Measurements from ENCODE around the gene ENDOV.
"Not testable (repeated sequence)": the region's sequence is repeated elsewhere in the genome, so short reads cannot be mapped to it uniquely, and the experiment has no call there.

Gene ENDOV

DNA sequence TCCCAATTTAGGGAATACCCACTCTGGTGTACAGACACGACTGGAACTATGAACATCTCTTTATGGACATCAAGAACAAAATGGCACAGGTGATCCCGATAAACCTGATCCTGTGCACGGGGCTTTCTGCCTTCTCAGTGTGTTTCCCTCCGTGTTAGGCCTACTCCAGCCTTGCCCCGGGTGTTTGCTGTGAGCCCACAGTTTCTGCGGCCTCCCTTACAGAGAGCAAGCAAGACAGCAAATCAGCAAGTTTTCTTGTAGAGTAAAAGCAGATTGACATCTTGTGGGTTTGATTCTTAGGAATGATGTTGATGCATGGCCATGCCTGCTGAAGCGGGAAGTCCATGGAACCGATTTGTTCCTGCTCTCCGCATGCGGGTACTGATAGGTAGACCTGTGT is 26.4 kb upstream of the ENDOV start:
- no peak for DNase-seq (ENCODE audit: low read depth, low spot score)

DNA sequence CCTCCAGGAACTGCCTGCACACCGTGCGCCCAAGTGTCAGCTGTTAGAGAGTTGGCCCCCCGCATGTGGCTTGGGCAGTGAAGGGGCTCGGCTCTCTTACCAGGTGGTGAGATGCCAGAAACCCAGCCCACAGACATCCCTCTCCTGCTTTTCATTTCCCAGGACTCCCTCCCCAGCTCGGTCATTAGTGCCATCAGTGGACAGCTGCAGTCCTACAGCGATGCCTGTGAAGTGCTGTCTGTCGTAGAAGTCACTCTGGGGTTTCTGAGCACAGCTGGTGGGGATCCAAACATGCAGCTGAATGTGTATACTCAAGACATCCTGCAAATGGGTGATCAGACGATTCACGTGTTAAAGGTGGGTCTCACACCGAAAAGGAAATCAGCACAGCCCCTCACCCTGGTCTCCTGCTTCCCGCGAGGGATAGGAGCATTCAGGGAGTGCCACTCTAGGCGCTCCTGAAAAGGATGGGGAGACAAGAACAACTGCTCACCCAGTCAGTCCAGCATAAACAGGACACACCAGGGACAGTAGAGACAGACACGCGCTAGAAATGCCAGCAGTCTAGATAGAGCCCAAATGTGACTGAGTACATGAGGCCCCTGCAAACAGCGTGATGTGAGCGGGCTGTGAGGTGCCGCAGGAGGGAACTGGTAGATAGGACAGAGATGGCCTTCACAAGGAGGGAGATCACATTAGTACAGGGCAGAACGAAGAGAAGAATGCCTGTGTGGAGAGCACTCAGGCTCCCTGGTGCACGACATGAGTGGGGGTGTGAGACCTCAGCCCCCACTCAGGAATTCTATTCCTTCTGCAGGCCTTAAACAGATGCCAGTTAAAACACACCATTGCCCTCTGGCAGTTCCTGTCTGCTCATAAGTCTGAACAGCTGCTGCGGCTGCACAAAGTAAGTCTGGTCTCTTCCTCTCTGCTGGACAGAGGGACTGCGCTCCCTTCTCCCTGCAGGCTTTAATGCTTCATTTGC is 25.7 kb upstream of the ENDOV start:
- DNase-seq (ENCODE audit: low read depth, low spot score), result no peak

DNA sequence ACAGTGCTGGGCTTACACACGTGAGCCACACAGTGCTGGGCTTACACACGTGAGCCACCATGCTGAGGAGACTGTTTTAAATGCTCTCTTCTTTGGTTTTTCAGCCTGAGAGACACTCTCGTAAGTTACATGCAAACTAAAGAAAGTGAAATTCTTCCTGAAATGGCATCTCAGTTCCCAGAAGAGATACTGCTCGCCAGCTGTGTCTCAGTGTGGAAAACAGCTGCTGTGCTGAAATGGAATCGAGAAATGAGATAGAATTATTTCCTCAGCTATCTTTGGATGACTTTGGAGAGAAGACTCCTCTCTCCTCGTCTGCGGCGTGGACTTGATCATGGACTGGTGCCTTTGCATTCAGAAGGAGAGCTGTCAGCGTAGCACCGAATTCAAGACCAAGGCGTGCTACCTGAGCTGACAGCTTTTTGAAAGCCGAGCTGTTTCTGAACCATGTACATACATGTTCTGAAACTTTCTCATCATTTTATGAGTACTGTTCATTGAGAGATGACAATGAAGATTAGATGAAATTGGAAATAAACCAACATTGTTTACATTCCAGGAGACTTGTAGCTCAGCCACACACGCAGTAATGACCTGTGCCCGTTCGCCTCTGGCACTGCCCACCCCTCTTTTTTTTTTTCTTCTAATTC is 21.6 kb upstream of the ENDOV start:
- no peak for DNase-seq (ENCODE audit: low read depth, low spot score)

DNA sequence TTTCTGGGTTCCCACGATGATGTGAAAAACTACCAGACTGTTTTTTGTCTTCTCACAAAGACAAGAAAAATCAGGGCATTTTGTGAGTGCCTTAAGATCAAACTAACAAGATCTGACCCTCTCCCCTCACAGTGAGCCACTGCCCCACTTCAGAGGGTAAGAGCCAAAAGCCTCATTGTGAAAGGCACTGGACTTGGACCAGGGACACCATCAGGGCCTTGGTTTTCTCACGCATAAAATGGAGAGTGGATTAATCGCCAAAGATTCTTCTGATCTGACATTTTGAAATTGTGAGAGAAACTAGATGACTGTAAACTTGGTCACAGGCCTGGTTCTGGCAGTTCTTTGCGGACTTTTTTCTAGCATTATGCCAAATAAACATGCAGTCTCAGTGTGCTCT is 21.0 kb upstream of the ENDOV start:
- DNase-seq (ENCODE audit: low read depth, low spot score), result no peak

DNA sequence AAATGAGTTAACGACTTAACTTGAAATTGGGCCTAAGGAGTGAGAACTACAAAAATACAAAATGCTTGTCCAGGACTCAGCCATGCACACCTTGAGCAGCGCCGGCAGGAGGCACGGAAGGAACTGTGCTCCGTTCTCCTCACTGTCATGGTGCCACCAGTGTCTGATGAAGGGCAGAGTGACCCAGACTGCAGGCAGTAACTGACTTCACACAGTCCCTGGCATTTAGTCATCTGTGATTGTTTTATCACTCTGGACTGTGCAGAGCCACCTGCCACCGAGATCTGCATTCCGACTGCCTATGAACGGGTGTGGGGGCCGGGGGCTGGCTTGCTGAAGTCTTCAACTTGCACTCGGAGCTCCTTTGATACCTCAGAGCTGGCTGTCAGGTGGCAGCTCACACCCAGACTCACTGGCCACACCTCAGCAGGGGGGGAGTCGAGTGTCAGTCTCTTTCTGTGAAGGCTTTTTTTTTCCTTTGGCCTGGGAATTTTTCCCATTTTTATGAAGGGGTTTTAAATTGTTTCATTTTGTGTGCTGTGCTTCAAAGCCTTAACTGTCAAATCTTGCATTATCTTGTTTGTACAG is 20.2 kb upstream of the ENDOV start:
- DNase-seq (ENCODE audit: low read depth, low spot score), result no peak

DNA sequence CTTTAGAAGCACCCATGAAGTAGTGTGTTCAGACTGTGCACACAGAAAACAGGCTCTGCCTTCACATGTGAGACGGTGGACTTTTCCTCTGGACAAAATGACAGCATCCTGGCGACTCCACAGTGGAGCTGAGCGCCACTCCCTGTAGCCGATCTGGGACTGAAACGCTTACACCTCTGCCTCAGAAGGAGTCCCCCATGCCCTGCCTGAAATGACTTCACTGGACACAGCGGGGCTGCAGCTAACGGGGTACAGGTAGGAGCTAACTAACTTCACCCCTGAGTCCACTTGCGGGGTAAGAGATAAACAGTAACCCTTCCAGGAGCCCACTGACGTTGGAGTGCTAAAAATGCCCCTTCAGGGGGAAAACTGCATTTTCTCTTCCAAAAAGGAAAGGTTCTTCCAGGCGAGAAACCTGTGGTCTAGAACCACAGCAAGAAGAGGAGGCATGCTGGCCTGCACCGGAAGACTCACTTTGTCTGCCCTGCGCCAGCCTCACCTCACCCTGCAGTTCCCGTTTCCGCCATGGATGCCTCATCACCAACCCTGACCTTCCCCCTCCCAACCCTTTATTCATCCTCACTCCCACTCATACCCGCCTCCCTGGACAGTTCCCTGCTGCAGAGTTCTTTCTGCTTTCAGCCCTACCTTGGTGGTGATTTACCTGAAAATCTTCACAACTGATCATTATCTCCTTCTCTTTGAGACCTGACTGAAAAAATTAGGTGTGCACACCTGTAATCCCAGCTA is 19.4 kb upstream of the ENDOV start:
- no peak for DNase-seq (ENCODE audit: low read depth, low spot score)

DNA sequence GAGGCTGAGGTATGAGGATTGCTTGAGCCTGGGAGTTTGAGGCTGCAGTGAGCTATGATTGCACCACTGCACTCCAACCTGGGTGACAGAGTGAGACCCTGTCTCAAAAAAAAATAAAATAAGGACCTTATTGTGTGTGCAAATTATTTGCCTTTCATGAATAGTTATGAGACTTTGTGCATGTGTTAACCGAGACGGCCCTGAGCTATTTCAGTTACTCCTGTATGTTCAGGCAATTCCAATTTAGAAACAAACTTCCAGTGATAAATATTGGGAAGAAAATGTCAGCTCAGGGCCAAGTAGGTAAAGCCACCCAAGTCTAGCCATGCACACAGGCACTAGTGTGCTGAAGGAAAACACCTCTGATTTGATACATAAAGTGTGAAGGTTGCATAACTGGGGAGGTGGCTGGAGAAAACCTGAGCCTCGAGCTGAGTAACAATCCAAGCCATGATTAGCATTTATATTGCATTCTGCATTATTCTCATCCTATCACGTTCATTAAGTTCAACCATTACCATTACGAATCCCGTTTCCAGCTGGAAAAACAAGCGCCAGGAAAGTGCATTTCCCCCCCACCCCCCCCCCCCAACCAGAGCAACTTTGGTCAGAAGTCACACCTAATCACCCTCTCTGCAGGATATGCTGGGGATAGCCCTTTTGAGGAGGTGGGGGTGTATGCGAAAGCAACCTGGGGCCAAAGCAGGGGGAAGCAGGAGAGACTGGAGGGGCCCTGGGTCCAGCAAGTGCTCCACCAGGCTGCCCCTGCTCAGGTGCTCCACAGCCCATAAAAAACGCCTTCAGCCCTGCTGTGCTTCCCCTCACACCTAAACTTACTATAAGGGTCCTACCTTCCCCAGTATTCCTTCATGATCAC is 18.6 kb upstream of the ENDOV start:
- DNase-seq (ENCODE audit: low read depth, low spot score), result no peak

DNA sequence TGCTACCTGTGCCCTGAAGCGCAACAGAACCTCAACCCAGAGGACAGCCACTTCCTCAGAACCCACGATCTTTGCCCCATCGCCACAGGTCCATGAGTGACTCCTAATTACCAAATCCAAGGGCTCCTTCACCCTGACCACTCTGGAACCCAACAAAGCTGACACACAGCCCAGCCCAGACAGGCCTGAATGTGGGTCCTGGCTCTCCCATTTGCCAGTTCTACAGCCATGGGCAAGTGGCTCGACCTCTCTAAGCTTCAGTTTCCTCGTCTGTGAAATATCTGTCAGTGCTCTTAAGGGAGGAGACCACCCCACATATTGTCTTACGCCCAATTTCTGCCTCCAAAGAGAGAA is 18.0 kb upstream of the ENDOV start:
- DNase-seq (ENCODE audit: low read depth, low spot score), result no peak

DNA sequence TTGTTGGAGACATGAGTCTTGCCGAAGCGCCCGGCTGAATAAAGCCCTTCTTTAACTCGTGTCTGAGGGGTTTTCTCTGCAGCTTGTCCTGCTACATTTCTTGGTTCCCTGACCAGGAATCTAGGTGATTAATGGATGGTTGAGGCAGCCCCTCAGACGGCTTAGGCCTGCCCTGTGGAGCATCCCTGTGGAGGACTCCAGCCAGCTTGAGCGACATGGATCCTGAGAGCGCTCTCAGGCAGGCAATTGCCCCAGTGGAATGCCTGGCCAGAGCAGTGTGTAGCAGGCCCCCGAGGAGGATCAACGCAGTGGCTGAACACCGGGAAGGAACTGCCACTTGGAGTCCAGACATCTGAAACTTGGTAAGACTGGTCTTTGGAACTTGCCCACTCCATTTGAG is 17.3 kb upstream of the ENDOV start:
- DNase-seq (ENCODE audit: low read depth, low spot score), result no peak

DNA sequence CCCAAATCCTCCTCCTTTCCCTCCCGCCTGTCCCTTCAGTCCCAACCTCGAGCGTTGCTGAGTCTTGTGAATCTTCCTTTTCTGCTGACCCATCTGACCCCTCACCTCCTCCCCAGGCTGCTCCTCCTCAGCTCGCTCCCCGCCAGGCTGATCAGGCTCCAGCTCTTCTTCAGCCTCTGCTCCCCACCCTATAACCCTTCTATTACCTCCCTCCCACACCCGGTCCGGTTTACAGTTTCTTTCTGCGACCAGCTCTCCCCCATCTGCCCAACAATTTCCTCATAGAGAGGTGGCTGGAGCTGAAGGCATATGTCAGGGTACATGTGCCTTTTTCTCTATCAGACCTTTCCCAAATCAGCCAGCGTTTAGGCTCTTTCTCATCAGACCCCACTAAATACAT is 13.9 kb upstream of the ENDOV start:
- DNase-seq (ENCODE audit: low read depth, low spot score), result not testable (repeated sequence)

DNA sequence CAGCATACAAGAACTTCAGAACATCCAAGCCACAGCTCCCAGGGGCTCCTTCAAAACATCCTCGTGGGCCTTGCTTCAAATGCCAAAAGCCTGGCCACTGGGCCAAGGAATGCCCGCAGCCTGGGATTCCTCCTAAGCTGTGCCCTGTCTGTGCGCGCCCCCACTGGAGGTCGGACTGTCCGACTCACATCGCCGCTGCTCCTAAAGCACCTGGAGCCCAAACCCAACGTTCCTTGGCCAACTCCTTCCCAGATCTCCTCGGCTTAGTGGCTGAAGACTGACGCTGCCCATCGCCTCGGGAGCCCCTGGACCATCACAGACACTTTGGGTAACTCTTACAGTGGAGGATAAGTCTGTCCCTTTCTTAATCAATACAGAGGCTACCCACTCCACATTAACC is 12.9 kb upstream of the ENDOV start:
- not testable (repeated sequence) for DNase-seq (ENCODE audit: low read depth, low spot score)

DNA sequence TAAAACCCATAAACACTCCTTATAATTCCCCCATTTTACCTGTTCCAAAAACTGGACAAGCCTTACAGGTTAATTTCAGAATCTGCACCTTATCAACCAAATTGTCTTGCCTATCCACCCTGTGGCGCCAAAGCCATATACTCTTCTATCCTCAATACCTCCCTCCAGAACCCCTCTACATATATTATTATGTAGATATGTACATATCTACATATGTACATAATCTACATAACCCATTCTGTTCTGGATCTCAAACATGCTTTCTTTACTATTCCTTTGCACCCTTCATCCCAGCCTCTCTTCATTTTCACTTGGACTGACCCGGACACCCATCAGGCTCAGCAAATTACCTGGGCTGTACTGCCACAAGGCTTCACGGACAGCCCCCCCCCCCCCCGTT is 12.0 kb upstream of the ENDOV start:
- no peak for DNase-seq (ENCODE audit: low read depth, low spot score)

DNA sequence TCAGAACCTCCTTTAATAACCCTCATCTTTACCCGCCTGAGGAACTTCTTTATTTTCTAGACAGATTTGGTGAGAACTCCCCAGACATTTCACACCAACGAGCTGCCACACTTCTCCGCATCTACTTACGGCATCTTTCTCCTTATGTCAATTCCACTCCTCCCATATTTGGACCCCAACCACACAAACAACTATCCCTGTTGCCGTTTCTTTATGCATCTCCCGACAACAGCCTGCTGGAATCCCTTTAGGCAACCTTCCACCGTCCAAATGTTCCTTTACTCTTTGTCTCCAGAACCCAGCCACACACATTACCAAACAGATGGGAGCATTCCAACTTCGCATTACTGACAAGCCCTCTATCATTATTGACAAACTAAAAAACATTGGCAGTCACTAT is 8.8 kb upstream of the ENDOV start:
- DNase-seq (ENCODE audit: low read depth, low spot score), result no peak

DNA sequence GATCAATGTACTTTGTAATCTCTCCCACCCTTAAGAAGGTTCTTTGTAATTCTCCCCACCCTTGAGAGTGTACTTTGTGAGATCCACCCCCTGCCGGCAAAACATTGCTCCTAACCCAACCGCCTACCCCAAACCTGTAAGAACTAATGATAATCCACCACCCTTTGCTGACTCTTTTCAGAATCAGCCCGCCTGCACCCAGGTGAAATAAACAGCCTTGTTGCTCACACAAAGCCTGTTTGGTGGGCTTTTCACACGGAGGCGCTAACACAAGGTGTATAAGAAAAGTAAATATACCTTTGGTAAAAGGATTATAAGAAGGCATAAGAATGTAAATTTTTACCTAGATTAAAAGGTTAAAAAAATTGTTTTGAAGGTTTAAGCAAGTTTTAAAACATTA is 7.0 kb upstream of the ENDOV start:
- DNase-seq (ENCODE audit: low read depth, low spot score), result not testable (repeated sequence)

DNA sequence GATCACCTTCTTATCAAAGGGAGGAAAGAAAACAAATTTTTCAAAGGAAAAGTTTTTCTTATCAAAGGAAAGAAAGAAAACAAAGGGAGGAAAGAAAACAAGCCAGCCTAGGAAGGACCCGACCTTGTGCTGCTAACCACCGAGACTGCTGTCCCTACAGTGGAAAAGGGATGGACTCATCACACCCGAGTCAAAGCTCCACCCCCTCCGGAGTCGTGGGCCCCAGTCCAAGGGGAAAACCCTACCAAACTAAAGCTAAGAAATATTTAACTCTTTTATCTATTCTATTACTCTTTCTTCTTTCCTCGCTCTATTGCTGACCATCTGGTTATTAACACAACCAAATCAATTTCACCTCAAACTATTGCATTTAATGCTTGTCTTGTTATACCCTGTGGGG is 6.1 kb upstream of the ENDOV start:
- DNase-seq (ENCODE audit: low read depth, low spot score), result no peak

DNA sequence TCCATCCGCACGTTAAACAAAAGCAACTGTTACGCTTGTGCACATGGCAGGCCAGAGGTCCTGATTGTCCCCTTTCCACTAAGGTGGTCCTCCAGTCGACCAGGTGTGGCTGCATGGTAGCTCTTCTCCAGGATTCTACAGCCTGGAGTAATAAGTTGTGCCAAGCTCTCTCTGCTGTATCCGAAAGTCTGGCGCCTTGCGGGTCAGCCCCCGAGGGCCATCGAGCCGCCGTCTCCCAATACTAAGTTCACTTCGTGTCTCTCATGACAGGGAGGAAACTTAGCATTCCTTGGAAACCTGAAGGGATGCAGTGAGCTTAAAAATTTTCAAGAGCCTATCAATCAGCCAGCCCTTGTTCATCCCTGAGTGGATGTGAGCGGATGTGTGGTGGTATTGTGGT is 5.3 kb upstream of the ENDOV start:
- no peak for DNase-seq (ENCODE audit: low read depth, low spot score)

DNA sequence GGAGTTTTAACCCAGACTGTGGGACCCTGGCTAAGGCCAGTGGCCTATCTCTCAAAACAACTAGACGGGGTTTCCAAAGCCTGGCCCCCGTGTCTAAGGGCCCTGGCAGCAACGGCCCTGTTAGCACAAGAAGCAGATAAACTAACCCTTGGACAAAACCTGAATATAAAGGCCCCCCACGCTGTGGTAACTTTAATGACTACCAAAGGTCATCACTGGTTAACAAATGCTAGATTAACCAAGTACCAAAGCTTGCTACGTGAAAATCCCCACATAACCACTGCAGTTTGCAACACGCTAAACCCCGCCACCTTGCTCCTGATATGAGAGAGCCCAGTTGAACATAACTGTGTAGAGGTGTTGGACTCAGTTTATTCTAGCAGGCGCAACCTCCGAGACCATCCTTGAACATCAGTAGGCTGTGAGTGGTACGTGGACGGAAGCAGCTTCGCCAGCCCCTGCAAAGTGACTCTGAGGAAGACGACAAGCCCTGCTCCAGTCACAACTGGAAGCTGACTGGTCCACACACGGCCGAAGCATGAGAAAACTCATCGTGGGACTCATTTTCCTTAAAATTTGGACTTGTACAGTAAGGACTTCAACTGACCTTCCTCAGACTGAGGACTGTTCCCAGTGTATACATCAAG is 4.4 kb upstream of the ENDOV start:
- not testable (repeated sequence) for DNase-seq (ENCODE audit: low read depth, low spot score)

DNA sequence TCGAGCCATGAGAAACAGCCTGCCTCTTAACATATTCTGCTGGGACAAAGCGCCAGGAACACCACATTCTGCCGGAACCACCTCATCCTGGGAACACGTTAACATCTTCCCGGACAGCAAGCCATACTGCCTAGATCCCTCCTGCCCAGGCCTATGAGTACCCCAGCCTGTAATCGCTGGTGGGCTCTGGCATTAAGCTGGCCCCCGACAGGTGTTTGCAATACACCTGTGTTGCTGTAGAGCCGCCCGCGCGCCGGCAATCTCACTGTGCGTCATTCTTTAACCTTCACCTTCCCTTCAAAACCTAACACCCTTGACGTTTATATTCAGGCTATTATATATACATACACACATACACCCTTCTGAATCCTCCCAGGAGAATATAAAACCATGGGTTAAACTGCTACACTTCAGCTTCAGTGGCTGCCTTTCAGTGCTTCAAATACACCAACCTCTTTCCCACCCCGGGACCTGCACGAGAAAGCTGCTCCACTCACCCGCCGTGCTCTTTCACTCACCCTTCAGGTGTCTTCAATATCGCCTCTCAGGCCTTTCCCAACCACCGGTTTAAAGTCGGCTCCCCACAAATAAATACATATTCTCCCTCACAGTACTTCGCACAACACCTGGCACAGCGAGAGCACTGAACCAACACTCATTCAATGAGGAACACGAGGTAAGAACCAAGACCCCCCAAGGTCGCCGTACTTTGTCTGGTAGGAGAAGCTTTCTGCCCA is 1.0 kb upstream of the ENDOV start:
- DNase-seq (ENCODE audit: low read depth, low spot score), result no peak

DNA sequence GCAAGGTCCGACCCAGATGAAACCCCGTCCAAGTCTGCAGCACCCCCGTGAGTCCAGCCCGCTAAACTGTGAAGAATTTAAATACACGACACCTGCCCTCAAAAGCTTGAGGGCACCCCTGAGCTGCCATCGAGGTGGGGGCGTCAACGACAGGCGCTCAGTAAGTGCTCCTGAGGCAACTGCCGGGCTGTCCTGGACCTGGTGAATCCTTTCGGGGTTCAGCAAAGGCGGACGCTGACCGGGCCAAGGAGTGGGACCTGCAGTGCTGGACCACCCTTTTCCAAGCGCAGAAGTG is 512 bp upstream of the ENDOV start:
- no peak for DNase-seq (ENCODE audit: low read depth, low spot score)

DNA sequence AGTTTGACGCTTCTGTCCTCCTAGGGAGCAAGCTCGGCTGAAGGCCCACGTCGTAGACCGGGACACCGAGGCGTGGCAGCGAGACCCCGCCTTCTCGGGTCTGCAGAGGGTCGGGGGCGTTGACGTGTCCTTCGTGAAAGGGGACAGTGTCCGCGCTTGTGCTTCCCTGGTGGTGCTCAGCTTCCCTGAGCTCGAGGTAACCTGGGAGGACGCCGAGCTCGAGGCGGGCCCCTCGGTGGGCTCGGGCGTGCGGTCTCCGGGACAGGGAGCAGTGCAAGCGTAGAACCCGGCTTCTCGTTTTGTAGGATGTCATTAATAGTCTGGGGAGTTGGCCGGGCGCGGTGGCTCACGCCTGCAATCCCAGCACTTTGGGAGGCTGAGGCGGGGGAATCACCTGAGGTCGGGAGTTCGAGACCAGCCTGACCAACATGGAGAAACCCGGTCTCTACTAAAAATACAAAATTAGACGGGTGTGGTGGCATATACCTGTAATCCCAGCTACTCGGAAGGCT is 715 bp downstream of the ENDOV start:
- DNase-seq (ENCODE audit: low read depth, low spot score), result no peak
